HG03159 (cell line): ENCODE data around the gene MRPL38.
A peak's percentile ranks its signal among the peaks of the same experiment; 100 is the strongest.
"Not testable (repeated sequence)": the region's sequence is repeated elsewhere in the genome, so short reads cannot be mapped to it uniquely, and the experiment has no call there.

Source experiments
- ATAC-seq: cut with Tn5 transposase; IDR thresholded peaks from one replicate; pipeline ENCODE4 v1.9.1; 2021; ENCODE audit warnings: mild to moderate bottlenecking, moderate library complexity; ENCODE audit not compliant: unreplicated experiment

MRPL38 gene

GRCh38 chr17:75897160-75898019, 7.3 kb downstream of the MRPL38 start:
- ATAC-seq: no peak

GRCh38 chr17:75896415-75897159, 8.1 kb downstream of the MRPL38 start, which contains the start of gene TRIM65:
Gene TRIM65 (minus strand): TSS chr17:75896951. CDS start chr17:75896937, 14 bp downstream.
- peak; percentile 61 for ATAC-seq

- no peak for ATAC-seq
Observed at GRCh38 chr17:75895370-75896155, 9.1 kb downstream of the MRPL38 start.

GRCh38 chr17:75894049-75894733, 10.5 kb downstream of the MRPL38 start:
- no peak for ATAC-seq

- ATAC-seq: no peak
Observed at GRCh38 chr17:75893305-75894048, 11.2 kb downstream of the MRPL38 start.

- no peak for ATAC-seq
Observed at GRCh38 chr17:75892556-75893224, 12.0 kb downstream of the MRPL38 start.

- no peak for ATAC-seq
Observed at GRCh38 chr17:75891605-75892555, 12.8 kb downstream of the MRPL38 start.

- no peak for ATAC-seq
Observed at GRCh38 chr17:75891022-75891604, 13.6 kb downstream of the MRPL38 start.

GRCh38 chr17:75889454-75889853, 15.2 kb downstream of the MRPL38 start:
- no peak for ATAC-seq

GRCh38 chr17:75888484-75888883, 16.2 kb downstream of the MRPL38 start:
- ATAC-seq: no peak

- not testable (repeated sequence) for ATAC-seq
Observed at GRCh38 chr17:75885860-75886259, 18.8 kb downstream of the MRPL38 start.

- no peak for ATAC-seq
Observed at GRCh38 chr17:75885431-75885830, 19.3 kb downstream of the MRPL38 start.

GRCh38 chr17:75881678-75882454, 22.8 kb downstream of the MRPL38 start:
- ATAC-seq: no peak

- ATAC-seq: no peak
Observed at GRCh38 chr17:75880266-75880665, 24.4 kb downstream of the MRPL38 start.

- ATAC-seq: no peak
Observed at GRCh38 chr17:75878174-75878998, 26.3 kb downstream of the MRPL38 start, which contains the start of gene TRIM47. Gene TRIM47 (minus strand): TSS chr17:75878581. CDS start chr17:75878548, 33 bp downstream.

GRCh38 chr17:75877752-75878173, 26.9 kb downstream of the MRPL38 start:
- ATAC-seq: peak; percentile 57
